OCI-LY3 (cell line): Measurements from ENCODE around the gene CTNNA3.

Experiments used
- H2AFZ ChIP-seq: fragments of 200-600, 300-600 bp; shearing (Covaris generic); 2 replicates; pipeline ENCODE4 v1.6.0; 2014; ENCODE audit warnings: antibody characterized with exemption, low read depth, low read length
- H3K27ac ChIP-seq: fragments of 200-600, 300-600 bp; sonication (generic); 2 replicates; pipeline ENCODE4 v1.5.1; 2014; ENCODE audit warnings: mild to moderate bottlenecking, low read length, moderate library complexity, mixed read lengths
- H3K27me3 ChIP-seq: fragments of 200-600, 300-600 bp; sonication (generic); 2 replicates; pipeline ENCODE4 v1.6.1; 2014; ENCODE audit warnings: low read depth, low read length, mixed read lengths
- H3K36me3 ChIP-seq: fragments of 200-600, 300-600 bp; sonication (generic); replicated peaks from 2 replicates; pipeline ENCODE3; 2014; ENCODE audit warnings: low read depth, low read length, mixed read lengths
- H3K4me1 ChIP-seq: fragments of 300-600, 200-600 bp; sonication (generic); 2 replicates; pipeline ENCODE4 v1.6.1; 2014; ENCODE audit warnings: low read length, mixed read lengths
- H3K4me2 ChIP-seq: fragments of 200-600, 300-600 bp; sonication (generic); 2 replicates; pipeline ENCODE4 v1.6.1; 2014; ENCODE audit warnings: low read length, mixed read lengths
- H3K4me3 ChIP-seq: fragments of 300-600, 200-600 bp; sonication (generic); 2 replicates; pipeline ENCODE4 v1.5.1; 2014; ENCODE audit warnings: antibody characterized with exemption, mild to moderate bottlenecking, low read length, moderate library complexity
- H3K79me2 ChIP-seq: fragments of 300-600, 200-600 bp; shearing (Covaris generic); 2 replicates; pipeline ENCODE4 v1.6.1; 2014; ENCODE audit warnings: mild to moderate bottlenecking, low read length, mixed read lengths
- H3K9ac ChIP-seq: fragments of 300-600, 200-600 bp; shearing (Covaris generic); 2 replicates; pipeline ENCODE4 v1.6.0; 2014; ENCODE audit warnings: mild to moderate bottlenecking, low read length, moderate library complexity
- H3K9me3 ChIP-seq: fragments of 200-600, 300-600 bp; shearing (Covaris generic); 2 replicates; pipeline ENCODE4 v1.6.1; 2014; ENCODE audit warnings: low read length, mixed read lengths; ENCODE audit not compliant: insufficient read depth
- H4K20me1 ChIP-seq: fragments of 200-600, 300-600 bp; sonication (generic); 2 replicates; pipeline ENCODE4 v1.6.1; 2016; ENCODE audit warnings: low read length, mixed read lengths; ENCODE audit not compliant: insufficient read depth
- CTCF ChIP-seq: fragments of 200-600, 300-600 bp; sonication (generic); IDR thresholded peaks from 2 replicates; pipeline ENCODE4 v1.5.1; 2014; ENCODE audit warnings: antibody characterized with exemption, low read length, low read depth
- EZH2phosphoT487 ChIP-seq: fragments of 200-600 bp; shearing (Covaris generic); IDR thresholded peaks from 2 replicates; pipeline ENCODE4 v1.6.1; 2018; ENCODE audit warnings: antibody characterized with exemption, mixed run types, low read depth

Gene CTNNA3

GRCh38 chr10:66239062-66239461, 1456.9 kb downstream of the CTNNA3 start:
- Histone ChIP-seq H3K9me3 (no peaks in the 10 kb centered on the region), H3K4me3 (no peak overlapping the region), H4K20me1 (no peaks in the 10 kb centered on the region), H3K9ac (no peak overlapping the region), H3K27ac (no peak overlapping the region), H3K79me2 (no peaks in the 10 kb centered on the region), H3K36me3 (no peaks in the 10 kb centered on the region), H3K4me2 (no peak overlapping the region), H2AFZ (no peak overlapping the region), H3K4me1 (no peaks in the 10 kb centered on the region; the same call in 1 of the 2 replicates), H3K27me3 (no peaks in the 10 kb centered on the region)
- TF ChIP-seq CTCF (no peak), EZH2phosphoT487 (no peak)

GRCh38 chr10:66238343-66238742, 1457.7 kb downstream of the CTNNA3 start:
- no peak overlapping the region for H3K4me2 ChIP-seq
- TF ChIP-seq EZH2phosphoT487 (no peak), CTCF (no peak)
- H3K27me3 ChIP-seq = no peaks in the 10 kb centered on the region

GRCh38 chr10:66234872-66235271, 1461.1 kb downstream of the CTNNA3 start:
- Histone ChIP-seq H3K79me2 (no peaks in the 10 kb centered on the region), H3K36me3 (no peaks in the 10 kb centered on the region), H3K4me3 (no peak overlapping the region), H2AFZ (no peak overlapping the region), H3K27ac (no peak overlapping the region), H3K9me3 (no peaks in the 10 kb centered on the region), H3K4me2 (no peak overlapping the region), H3K9ac (no peak overlapping the region), H3K4me1 (no peaks in the 10 kb centered on the region; the same call in 1 of the 2 replicates), H4K20me1 (no peaks in the 10 kb centered on the region), H3K27me3 (no peaks in the 10 kb centered on the region)
- TF ChIP-seq CTCF = no peak
- no peak for TF ChIP-seq EZH2phosphoT487

More at GRCh38 chr10:66238343-66238742, 1457.7 kb downstream of the CTNNA3 start:
- no peaks in the 10 kb centered on the region for H3K9me3 ChIP-seq
- no peaks in the 10 kb centered on the region for H3K36me3 ChIP-seq
- H4K20me1 ChIP-seq = no peaks in the 10 kb centered on the region
- no peak overlapping the region for H2AFZ ChIP-seq
- H3K79me2 ChIP-seq = no peaks in the 10 kb centered on the region
- no peak overlapping the region for H3K27ac ChIP-seq
- H3K4me1 ChIP-seq = no peaks in the 10 kb centered on the region; the same call in 1 of the 2 replicates
- H3K4me3 ChIP-seq = no peak overlapping the region
- H3K9ac ChIP-seq = no peak overlapping the region

GRCh38 chr10:66228887-66229286, 1467.1 kb downstream of the CTNNA3 start:
- no peaks in the 10 kb centered on the region for H3K9me3 ChIP-seq
- no peaks in the 10 kb centered on the region for H3K79me2 ChIP-seq
- H3K4me2 ChIP-seq = no peak overlapping the region
- no peaks in the 10 kb centered on the region for H3K36me3 ChIP-seq
- no peak overlapping the region for H3K27ac ChIP-seq
- H3K4me3 ChIP-seq = no peak overlapping the region
- H3K9ac ChIP-seq = no peak overlapping the region
- TF ChIP-seq EZH2phosphoT487 = no peak
- H3K4me1 ChIP-seq = no peaks in the 10 kb centered on the region
- H4K20me1 ChIP-seq = no peaks in the 10 kb centered on the region
- H2AFZ ChIP-seq = no peak overlapping the region
- H3K27me3 ChIP-seq = no peaks in the 10 kb centered on the region

- Histone ChIP-seq H2AFZ (no peak overlapping the region), H3K36me3 (no peaks in the 10 kb centered on the region), H3K27ac (no peak overlapping the region), H3K4me3 (no peak overlapping the region), H3K4me2 (no peak overlapping the region), H3K27me3 (no peaks in the 10 kb centered on the region), H3K4me1 (no peaks in the 10 kb centered on the region), H4K20me1 (no peaks in the 10 kb centered on the region), H3K9ac (no peak overlapping the region), H3K9me3 (no peaks in the 10 kb centered on the region), H3K79me2 (no peaks in the 10 kb centered on the region)
- no peak for TF ChIP-seq EZH2phosphoT487
- TF ChIP-seq CTCF = no peak
These were observed 1472.3 kb downstream of the CTNNA3 start for GRCh38 chr10:66223656-66224055.
